OCI-LY3 (cell line): ENCODE results near the gene TMA16.

Source experiments
- CTCF ChIP-seq: fragments of 200-600, 300-600 bp; sonication (generic); IDR thresholded peaks from 2 replicates; pipeline ENCODE4 v1.5.1; 2014; ENCODE audit warnings: antibody characterized with exemption, low read length, low read depth
- EZH2phosphoT487 ChIP-seq: fragments of 200-600 bp; shearing (Covaris generic); IDR thresholded peaks from 2 replicates; pipeline ENCODE4 v1.6.1; 2018; ENCODE audit warnings: antibody characterized with exemption, mixed run types, low read depth

- TF ChIP-seq CTCF (no peak), EZH2phosphoT487 (no peak)
Observed at GRCh38 chr4:163494360-163495241, at the start of gene TMA16.
